HEK293T (cell line): ENCODE data around the gene PODNL1.

Experiments
- CTCF ChIA-PET: fragments of 350-600 bp; formaldehyde crosslinking; extraction: SDS; loops from one replicate; lab custom pipeline; 2021; ENCODE audit warnings: antibody characterized with exemption, inconsistent platforms; lab: Yijun Ruan, JAX
- POLR2A ChIA-PET: fragments of 350-600 bp; formaldehyde crosslinking; extraction: SDS; loops from one replicate; lab custom pipeline; 2020; ENCODE audit warnings: antibody characterized with exemption, inconsistent platforms; lab: Yijun Ruan, JAX
- DNase-seq: peaks from one replicate; pipeline ENCODE4 v3.0.0; 2012; ENCODE audit warnings: mixed read lengths; ENCODE audit errors: extremely low spot score
- ARNT ChIP-seq: fragments of 450-650 bp; IDR thresholded peaks from 2 replicates; pipeline ENCODE4 v1.6.1; 2017; ENCODE audit warnings: mild to moderate bottlenecking
- BHLHE40 ChIP-seq: fragments of 450-650 bp; IDR thresholded peaks from 2 replicates; pipeline ENCODE4 v1.6.1; 2016; ENCODE audit warnings: mild to moderate bottlenecking, moderate library complexity, borderline replicate concordance
- CTBP1 ChIP-seq: fragments of 450-650 bp; IDR thresholded peaks from 2 replicates; pipeline ENCODE4 v1.6.1; 2016; ENCODE audit warnings: borderline replicate concordance
- ELF4 ChIP-seq: fragments of 450-650 bp; IDR thresholded peaks from 2 replicates; pipeline ENCODE4 v1.6.1; 2017; ENCODE audit warnings: antibody characterized with exemption
- FOXA1 ChIP-seq: fragments of 450-650 bp; IDR thresholded peaks from 2 replicates; pipeline ENCODE4 v1.6.1; 2016; ENCODE audit warnings: mild to moderate bottlenecking
- FOXK2 ChIP-seq: fragments of 450-650 bp; IDR thresholded peaks from 2 replicates; pipeline ENCODE4 v1.6.1; 2016; ENCODE audit warnings: mild to moderate bottlenecking
- FOXM1 ChIP-seq: fragments of 450-650 bp; IDR thresholded peaks from 2 replicates; pipeline ENCODE4 v1.6.1; 2017; ENCODE audit warnings: mild to moderate bottlenecking, borderline replicate concordance
- HDGF ChIP-seq: fragments of 450-650 bp; IDR thresholded peaks from 2 replicates; pipeline ENCODE4 v1.6.1; 2017; ENCODE audit warnings: antibody characterized with exemption, borderline replicate concordance
- L3MBTL2 ChIP-seq: fragments of 450-650 bp; conservative IDR thresholded peaks from 2 replicates; pipeline ENCODE4 v1.6.1; 2016; ENCODE audit warnings: mild to moderate bottlenecking
- LEF1 ChIP-seq: fragments of 450-650 bp; IDR thresholded peaks from 2 replicates; pipeline ENCODE4 v1.6.1; 2017; ENCODE audit warnings: mild to moderate bottlenecking, borderline replicate concordance
- NFRKB ChIP-seq: fragments of 450-650 bp; IDR thresholded peaks from 2 replicates; pipeline ENCODE4 v1.6.1; 2016; ENCODE audit warnings: mild to moderate bottlenecking, moderate library complexity
- SP1 ChIP-seq: fragments of 450-650 bp; IDR thresholded peaks from 2 replicates; pipeline ENCODE4 v1.6.1; 2017
- SUZ12 ChIP-seq: fragments of 450-650 bp; IDR thresholded peaks from 2 replicates; pipeline ENCODE4 v1.6.1; 2016; ENCODE audit warnings: mild to moderate bottlenecking
- TARDBP ChIP-seq: fragments of 450-650 bp; IDR thresholded peaks from 2 replicates; pipeline ENCODE4 v1.6.1; 2016
- ZNF384 ChIP-seq: fragments of 450-650 bp; IDR thresholded peaks from 2 replicates; pipeline ENCODE4 v1.6.1; 2016
- TF ChIP-seq, protein P1 (sequence below): fragments of 450-650 bp; IDR thresholded peaks from 2 replicates; pipeline ENCODE4 v1.6.1; 2016

PODNL1 gene

DNA sequence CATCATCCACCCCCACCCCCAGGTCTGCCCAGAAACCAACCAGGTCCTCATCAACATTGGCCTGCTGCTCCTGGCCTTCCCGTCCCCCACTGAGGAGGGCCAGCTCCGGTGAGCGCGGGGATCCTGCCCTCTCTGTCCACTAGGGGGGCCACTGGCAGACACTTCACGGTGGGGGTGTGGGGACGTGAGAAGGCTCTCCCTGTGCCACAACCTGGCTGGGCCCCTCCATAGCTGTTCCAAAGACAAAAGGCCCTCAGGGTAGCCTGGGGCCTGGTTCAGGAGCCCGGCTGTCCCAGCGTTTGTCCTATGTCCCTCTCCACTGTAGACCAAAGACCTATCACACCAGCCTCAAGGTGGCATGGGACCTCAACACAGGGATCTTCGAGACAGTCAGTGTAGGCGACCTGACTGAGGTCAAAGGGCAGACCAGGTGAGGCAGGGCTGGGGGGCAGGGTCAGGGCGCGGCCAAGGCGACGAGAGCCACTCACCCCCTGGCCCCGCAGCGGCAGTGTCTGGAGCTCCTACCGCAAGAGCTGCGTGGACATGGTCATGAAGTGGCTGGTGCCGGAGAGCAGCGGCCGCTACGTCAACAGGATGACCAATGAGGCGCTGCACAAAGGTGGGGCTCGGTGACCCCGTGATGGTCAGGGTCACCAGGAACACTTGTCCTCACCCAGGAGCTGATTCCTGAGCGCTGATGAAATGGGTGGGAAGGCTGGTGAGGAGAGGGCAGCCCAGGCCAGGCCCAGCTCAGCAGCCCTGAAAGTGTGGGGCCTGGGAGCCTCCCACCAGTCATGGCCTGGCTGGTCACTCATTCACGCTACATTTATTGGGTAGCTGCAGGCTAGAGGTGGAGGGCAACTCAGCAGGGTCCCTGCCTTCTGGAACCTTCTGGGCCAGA, 22.0 kb upstream of the PODNL1 start:
- ChIA-PET POLR2A (no interaction called here), CTCF (no interaction called here)
- DNase-seq, result peak; percentile 40
- no peak for TF ChIP-seq ARNT
- TF ChIP-seq ZNF384, result no peak
- TF ChIP-seq TARDBP, result no peak
- no peak for TF ChIP-seq ELF4
- no peak for TF ChIP-seq CTBP1
- no peak for TF ChIP-seq HDGF
- TF ChIP-seq, protein P1, sequence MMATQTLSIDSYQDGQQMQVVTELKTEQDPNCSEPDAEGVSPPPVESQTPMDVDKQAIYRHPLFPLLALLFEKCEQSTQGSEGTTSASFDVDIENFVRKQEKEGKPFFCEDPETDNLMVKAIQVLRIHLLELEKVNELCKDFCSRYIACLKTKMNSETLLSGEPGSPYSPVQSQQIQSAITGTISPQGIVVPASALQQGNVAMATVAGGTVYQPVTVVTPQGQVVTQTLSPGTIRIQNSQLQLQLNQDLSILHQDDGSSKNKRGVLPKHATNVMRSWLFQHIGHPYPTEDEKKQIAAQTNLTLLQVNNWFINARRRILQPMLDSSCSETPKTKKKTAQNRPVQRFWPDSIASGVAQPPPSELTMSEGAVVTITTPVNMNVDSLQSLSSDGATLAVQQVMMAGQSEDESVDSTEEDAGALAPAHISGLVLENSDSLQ, result no peak
- TF ChIP-seq NFRKB, result no peak
- TF ChIP-seq FOXA1, result no peak
- no peak for TF ChIP-seq BHLHE40

DNA sequence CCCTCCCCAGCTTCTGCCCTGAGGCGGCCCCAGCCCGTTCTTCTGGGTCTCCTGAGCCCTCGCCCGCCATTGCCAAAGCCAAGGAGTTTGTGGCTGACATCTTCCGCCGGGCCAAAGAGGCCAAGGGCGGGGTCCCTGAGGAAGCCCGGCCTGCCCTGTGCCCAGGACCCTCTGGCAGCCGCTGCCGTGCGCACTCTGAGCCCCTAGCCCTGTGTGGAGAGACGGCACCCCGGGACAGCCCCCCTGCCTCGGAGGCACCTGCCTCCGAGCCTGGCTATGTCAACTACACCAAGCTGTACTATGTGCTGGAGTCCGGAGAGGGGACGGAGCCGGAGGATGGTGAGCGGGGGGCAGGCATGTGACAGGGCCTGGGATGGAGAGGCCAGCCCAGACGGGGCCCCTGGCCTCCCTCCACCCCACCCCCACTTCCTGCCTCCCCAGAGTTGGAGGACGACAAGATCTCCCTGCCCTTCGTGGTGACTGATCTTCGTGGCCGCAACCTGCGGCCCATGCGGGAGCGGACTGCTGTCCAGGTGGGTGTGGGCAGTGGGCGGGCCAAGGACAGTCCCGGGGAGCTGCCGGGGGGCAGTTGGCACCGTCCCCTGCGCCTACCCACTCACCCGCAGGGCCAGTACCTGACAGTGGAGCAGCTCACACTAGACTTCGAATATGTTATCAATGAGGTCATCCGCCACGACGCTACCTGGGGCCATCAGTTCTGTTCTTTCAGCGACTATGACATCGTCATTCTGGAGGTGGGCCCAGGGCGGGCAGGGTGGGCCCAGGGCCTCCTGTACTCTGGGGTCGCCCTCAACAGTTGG, 21.1 kb upstream of the PODNL1 start:
- DNase-seq, result no peak
- TF ChIP-seq SUZ12 (no peak), FOXK2 (no peak), ARNT (no peak), NFRKB (no peak), FOXA1 (no peak), BHLHE40 (no peak), L3MBTL2 (no peak), CTBP1 (no peak), ZNF384 (no peak), ELF4 (no peak), SP1 (no peak), HDGF (no peak), LEF1 (no peak), FOXM1 (no peak), TARDBP (no peak)
- TF ChIP-seq, protein P1, result no peak
- CTCF ChIA-PET, result no interaction called here
- POLR2A ChIA-PET, result no interaction called here

DNA sequence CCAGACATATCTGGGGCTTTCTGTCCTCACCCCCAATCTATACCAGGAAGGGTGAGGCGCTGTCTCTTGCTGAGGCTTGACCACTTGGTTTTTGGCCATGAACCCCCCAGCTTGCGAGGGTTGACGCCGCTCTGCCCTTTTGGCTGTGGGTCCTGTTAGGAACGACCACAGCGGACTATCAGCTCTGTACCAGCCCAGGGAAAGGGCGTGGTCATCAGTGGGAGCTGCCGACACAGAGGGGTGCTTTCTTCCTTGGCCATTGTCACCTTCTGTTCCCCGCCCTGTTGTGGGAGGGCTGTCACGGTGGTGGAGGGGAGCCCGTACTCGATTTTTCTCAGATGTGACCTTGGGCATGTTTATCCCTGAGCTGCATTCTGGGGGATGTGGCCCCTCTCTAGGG, 19.8 kb upstream of the PODNL1 start:
- no peak for TF ChIP-seq FOXK2
- no peak for TF ChIP-seq BHLHE40
- TF ChIP-seq, protein P1, result no peak
- CTCF ChIA-PET, result interaction anchor here (0.7 kb wide), 1 partner anchor 24 kb away, joined by 3 read pairs; no protein-coding TSS in a partner anchor
- no peak for DNase-seq
- POLR2A ChIA-PET, result no interaction called here

DNA sequence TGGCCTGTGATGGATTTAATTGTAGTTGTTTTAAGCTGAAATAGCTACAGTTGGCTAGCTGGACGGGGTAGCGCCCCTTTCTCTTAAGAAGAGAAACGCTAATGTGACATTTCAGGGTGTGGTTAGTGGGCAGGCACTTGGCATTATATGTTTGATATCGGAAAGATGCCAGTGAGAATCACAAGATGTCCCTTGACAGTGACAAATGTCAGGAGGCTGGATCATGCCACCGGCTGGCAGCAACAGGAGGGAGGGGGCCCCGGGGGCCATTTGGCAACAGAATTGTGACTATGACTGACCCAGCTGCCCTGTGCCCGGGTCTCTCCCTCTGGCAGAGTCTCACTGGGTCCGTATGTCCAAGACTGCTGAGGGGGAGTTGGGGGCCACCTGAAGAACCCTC, 18.8 kb upstream of the PODNL1 start:
- no peak for DNase-seq
- ChIA-PET CTCF (no interaction called here), POLR2A (no interaction called here)
- no peak for TF ChIP-seq CTBP1
- TF ChIP-seq, protein P1, result no peak
- no peak for TF ChIP-seq NFRKB
- TF ChIP-seq ZNF384, result no peak
- no peak for TF ChIP-seq ELF4
- TF ChIP-seq SP1, result no peak
- no peak for TF ChIP-seq BHLHE40

DNA sequence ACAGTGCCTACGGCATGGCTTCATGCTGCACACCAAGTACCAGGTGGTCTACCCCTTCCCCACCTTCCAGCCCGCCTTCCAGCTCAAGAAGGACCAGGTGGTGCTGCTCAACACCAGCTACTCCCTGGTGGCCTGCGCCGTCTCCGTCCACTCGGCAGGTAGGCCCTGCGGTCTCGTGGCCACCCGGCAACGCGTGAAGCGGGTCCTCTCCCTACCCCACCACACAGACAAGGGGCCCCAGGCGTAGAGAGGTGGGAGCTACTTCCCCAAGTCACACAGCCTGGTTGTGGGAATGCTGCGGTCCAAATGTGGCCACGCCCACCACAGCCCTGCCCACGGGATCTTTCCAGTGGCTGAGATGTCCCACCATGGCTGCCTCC, 18.1 kb upstream of the PODNL1 start:
- CTCF ChIA-PET, result no interaction called here

More for the DNA sequence above, 18.1 kb upstream of the PODNL1 start:
- no peak for DNase-seq
- POLR2A ChIA-PET, result no interaction called here
- TF ChIP-seq CTBP1 (no peak), HDGF (no peak), L3MBTL2 (no peak), FOXK2 (no peak), NFRKB (no peak), FOXA1 (no peak), TARDBP (no peak), ELF4 (no peak), SP1 (no peak), ARNT (no peak)
- TF ChIP-seq, protein P1, result no peak
